NT2/D1 (cell line): ENCODE measurements around the gene NRARP.

Experiments
- YY1 ChIP-seq: IDR thresholded peaks from 2 replicates; pipeline ENCODE4 v1.6.1; 2011; ENCODE audit not compliant: insufficient read length, insufficient read depth
- ZNF274 ChIP-seq: IDR thresholded peaks from 2 replicates; pipeline ENCODE4 v1.6.1; 2011; ENCODE audit warnings: mild to moderate bottlenecking, low read depth, low read length

DNA sequence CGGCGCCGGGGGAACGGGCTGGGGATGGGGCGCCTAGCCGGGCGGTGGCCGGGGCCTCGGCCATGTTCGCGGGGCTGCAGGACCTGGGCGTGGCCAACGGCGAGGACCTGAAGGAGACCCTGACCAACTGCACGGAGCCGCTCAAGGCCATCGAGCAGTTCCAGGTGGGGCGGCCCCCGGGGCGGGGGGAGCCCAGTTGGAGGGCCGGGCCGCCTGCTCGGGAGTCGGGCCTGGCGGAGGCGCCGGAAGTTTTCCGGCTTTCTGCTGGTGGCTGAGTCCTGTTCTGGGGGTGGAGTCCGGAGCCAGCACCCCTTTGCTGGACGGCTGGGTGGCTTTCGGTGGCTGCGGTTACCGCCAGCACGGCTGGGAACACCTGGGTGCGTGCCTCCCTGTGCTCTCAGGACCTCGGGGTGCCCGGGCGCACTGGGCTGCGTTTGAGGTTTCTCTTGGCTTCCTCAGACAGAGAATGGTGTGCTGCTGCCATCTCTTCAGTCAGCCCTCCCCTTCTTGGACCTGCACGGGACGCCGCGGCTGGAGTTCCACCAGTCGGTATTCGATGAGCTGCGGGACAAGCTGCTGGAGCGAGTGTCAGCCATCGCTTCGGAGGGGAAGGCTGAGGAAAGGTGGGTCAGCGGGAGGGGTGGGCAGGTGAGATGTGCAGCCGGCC lies 46.5 kb downstream of the NRARP start:
- TF ChIP-seq ZNF274, result no peak
- no peak for TF ChIP-seq YY1
